NCI-H1436 (cell line): ENCODE results near the gene CRY2.

Experiments used
- DNase-seq: peaks from one replicate; lab custom pipeline; 2025; lab: John Stamatoyannopoulos, UW

The CRY2 gene

DNA sequence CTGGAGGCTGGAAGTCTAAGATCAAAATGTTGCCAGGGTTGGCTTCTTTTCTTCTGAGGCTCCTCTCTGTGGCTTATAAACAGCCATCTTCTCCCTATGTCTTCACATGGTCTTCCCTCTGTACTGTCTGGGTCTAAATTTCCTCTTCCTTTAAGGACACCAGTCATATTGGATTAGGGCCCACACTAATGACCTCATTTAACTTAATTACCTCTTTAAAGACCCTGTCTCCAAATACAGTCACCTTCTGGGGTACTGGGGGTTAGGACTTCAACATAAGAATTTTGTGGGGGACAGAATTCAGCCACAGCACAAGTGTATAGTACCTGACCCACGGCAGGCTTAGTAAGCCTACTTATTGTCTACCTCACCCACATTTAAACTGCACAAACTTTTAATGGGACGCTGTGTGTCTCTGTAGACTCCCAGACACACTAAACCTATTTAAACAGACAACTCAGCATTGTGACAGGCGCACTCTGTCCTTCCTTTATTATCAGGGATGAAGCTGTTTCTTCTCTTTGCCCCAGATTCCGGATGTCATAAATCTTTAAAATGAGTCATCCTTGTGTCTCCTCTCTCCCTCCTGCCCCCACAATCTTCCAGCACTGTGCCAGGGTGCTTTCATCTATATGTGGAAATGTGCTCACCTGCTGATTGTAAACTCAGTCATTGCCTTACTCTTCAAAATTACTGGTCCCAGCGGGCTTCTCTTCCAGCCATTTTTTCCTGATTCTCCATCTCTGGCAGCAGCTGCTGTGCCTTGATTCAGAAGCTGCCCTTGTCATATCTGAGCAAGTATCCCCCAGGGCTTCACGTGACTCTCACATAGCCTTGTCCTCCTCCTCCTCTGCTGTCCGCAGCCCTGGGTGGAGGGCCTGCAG, 32.8 kb downstream of the CRY2 start:
- no peak for DNase-seq

DNA sequence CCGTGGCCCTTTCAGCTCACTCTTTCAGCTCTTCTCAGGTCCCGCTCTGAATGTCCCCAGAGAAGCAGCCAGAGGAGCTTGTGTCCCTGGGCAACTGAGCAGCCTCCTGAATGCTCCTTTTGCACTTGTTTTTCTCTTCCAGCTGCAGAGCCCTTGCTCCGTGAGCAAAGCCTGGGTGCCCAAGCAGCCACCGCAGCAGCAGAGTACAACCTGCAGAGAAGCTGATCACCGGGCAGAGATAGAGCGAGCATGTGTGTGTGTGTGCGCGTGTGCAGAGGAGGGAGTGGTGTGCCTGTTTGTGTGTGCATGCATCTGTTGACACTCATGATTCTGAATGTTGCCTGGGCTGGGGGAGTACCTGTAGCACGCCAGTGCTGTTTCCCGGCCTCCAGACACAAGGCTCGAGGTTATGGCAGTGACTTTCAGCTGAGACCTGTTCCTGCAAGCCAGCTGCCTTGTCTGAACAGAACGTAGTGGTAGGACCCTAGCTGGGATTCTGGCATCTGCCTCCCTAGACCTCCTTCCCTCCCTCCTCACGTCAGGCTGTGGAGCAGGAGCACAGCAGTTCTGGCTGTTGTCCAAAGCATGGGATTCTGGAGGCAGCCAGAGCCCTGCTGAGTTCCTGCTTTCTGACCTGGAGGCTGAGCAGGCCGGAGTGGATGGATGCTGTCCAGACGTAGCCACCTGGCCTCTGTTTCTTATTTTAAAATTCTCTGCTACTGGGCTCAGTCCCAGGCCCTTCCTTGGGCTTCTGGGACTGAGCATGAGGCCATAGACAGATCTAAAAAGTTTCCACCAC, 33.7 kb downstream of the CRY2 start:
- DNase-seq: no peak

DNA sequence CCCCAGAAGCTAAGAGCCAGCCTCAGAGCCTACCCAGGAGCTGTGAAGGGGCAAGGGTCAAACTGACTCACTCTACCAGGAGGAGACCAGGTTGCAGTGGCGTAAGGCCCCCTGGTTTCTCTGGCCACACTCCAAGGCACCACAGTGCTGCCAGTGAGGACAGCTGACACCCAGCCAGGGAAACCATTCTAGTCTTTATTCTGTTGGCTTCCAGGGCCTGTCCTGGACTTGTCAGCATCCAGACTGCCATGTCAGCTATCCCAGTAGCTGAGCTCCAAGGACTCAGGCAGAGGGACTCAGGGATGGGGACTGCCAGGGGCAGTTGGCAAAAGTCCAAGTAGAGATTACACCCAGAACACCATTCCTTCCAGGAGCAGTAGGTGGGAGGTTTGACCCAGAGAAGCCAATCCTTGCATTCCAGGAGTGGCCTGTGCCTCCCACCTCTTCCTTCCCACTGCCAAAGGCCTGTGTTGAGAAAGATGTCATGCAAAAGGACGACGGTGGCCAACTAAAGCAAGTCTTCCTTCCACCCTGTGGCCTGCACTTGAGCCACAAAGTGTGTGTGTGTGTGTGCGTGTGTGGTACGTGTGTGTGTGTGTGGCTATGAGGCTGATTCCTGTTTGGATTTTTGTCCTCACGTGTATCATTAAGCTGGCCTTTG, 34.6 kb downstream of the CRY2 start:
- DNase-seq: no peak

DNA sequence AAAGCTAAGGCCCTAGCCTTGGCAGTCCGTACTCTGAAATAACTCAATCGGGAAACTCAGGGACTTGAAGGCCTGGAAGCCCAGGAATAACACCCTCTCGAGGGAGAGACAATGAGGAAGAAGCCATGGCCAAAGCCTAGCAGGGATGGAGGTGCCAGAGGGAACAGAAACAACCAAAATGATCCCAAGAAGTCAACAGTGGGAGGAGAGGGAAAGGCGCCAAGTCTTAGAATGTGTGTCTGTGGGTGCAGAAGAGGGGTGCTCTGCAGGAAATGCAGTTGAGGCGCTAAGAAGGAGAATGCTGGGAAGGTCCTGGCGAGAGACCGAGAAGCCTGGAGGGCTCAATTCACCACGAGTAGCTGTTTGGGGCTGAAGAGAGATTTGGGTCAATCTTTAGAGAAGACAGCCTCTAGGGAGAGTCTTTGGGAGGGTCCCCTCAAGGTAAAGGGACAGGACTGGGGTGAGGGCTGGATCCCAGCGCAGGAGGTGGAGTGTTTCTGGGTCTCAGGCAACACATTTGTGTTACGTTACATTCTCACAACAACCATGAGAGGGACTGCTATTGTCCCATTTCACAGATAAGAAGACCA, 37.4 kb downstream of the CRY2 start:
- no peak for DNase-seq

DNA sequence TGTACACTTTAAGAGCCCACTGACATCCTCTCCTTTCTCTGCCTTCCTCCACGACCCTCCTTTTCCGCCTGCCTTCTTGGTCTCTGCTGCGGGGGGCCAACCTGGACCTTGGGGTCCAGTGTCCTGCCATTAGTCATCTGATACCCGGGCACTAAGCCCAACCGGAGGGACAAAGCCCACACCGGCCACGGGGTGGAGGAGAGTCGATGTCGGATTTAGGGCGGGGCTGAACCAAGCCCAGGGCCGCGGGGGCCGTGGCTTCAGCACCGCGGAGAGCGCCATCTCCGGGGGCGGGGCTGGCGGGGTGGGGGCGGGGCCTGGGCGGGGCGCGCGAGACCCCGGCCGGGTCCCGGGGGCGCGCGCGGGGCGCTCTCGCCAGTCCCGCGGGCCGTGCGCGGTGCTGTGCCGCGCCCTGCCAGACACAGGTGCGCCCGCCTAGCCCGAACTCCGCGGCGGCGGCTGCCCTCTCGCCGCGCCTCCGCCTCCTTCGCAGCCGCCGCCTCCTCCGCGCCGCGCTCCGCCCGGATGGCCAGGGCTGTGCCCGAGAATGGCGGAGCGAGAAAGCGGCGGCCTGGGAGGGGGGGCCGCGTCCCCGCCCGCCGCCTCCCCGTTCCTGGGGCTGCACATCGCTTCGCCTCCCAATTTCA, 38.1 kb downstream of the CRY2 start, which contains the start of gene MAPK8IP1:
MAPK8IP1 (plus strand) TSS at position 378 of the 647 bp plus-strand sequence; CDS start at position 548, 170 bp downstream.
- peak; percentile 68 for DNase-seq

DNA sequence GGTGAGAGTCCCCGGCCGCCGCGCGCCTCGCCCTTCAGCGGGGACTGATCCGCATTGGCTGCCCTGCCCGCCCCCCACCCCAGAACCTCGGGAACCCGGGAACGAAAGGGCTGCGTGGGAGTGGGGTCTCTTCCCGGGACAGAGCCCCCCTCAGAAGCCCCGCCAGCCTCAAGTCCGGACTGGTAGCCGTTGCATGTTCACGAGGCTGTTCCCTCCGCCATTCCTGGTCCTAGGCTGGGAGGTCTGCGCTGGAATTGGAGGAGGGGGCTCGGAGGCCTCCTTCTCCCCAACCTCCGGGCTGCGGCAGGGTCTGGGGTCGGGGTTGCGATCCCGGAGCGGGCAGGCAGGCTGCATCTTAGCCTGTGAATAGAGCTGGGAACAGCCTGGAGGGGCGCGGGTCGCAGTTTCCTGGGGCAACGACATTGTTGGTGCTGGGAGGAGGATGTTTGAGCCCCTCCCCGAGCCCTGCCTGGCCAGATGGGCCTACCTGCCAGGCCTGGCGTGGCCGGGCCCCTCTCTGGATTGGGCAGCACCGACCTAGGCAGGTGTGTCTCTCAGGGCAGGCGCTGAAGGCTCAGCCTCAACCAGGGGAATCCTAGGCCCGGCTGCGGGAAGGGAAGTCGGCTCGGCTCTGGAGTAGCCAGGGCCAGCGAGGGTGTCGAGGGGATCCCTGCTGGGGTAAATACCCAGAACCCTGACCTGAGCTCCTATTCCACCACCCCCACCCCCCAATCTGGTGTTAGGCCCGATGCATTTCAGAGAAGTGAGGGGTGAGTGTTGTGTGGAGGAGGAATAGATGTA, 38.8 kb downstream of the CRY2 start:
- DNase-seq: no peak

DNA sequence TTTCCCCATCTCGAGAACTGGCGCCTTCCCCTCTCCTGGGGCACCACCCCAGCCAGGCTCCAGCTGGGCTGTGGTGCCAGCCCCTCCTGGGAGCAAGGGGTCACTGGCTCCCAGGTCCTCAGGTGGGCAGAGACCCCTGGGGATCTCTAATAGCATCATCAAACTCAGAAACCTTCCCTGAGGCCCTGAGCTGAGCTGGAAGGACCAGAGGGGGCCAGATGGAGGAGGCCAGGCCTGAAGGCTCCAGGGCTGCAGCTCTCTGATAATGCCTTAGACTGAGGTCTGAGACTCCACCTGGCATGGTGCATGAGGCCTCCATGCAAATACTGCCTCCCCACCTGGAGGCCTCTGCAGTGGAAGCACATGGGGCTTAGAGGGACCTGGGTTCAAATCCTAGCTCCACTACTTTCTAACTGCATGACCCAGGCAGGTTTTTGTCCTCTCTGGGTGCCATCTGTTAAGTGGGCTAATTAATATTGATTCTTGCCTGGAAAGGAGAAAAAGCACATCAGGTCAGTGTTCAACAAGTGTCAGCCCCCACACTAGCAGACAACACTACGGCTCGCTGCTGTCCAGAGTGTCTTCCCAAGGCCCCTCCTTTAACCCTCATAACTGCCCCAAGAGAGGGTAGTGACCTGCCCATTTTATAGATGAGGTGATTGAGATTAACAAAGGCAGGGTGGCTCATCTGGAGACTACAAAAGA, 39.7 kb downstream of the CRY2 start:
- DNase-seq: no peak

DNA sequence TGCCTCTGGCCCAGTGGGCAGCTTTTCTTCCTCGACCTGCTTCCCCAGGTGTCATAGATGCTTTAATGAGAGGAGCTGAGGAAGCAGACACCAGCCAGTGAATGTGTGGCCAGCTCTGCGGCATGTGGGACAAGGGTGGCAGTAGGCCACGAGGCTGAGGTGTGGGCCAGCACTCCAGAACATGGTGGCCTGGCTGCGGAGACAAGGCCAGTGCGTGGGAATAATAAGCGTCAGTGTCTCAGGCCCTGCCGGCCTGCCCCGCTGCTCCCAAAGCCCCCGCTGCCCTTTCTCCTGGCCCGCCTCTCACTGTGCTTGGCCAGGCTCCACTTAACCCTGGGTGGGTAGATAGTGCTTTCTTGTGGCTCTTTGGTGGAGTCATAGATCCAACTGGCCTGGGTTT, 40.3 kb downstream of the CRY2 start:
- DNase-seq: no peak

DNA sequence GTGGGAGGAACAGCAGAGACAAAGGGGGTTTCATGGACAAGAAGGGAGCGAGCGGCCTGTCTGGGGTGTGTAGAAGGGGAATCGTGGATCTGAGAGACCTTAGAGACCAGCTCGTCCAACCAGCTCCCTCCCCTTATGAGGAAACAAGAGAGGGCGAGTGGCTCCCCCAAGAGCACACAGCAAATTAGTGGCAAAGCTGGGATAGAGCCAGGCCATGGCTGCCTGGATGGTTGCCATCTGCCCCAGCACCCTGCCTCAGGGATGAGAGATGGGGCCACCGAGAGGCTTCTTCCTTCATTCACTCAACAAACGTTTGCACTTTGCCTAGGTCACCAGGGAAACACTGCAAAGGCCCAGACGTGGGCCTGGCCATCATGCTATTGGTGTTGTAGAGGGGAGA, 42.3 kb downstream of the CRY2 start:
- no peak for DNase-seq

DNA sequence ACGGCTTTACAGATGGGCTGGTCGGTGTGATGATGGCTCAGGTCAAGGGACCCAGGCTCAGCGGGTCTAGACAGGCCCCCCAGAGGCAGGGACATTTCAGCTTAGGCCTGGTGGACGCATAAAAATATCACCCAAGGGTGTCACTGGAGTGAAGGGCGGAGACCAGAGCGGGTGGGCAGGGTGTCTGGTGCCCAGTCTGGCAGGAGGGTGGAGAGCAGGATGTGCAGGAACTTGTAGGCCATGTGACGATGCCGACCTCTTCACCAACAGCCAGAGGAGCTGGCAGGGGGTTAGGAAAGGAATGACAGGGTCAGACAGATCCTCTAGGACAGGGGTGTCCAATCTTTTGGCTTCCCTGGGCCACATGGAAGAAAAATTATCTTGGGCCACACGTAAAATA, 42.7 kb downstream of the CRY2 start:
- DNase-seq: no peak

DNA sequence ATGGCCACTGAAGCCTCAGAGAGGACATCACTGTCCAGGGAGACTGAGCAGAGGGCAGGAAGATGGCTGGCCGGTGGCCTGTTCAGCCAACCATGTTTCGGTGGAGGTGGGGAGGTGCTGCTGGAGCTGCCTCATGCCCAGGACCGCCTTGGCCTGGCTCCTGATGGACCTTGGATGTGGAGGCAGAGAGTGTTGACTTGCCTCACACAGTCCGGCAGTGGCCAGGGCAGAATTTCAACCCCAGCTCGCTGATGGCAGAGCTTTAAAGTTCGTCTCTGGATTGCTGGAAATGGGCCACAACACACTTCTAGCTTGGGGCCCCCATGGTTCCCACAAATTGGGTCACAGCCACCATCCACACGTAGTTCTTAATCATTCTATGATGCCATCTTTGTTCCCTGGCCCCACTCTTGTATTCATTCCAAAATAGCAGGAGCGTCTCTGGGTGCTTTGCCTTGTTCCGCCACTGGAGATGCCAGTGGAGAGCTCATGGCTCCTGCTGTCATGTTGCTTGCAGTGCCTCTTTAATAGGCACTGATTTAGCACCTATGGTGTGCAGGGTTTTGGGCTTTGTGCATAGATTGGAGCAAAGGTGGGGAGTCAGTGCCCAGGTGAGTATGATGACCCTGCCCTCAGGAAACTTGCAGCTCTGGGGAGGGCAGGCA, 43.7 kb downstream of the CRY2 start:
- no peak for DNase-seq

DNA sequence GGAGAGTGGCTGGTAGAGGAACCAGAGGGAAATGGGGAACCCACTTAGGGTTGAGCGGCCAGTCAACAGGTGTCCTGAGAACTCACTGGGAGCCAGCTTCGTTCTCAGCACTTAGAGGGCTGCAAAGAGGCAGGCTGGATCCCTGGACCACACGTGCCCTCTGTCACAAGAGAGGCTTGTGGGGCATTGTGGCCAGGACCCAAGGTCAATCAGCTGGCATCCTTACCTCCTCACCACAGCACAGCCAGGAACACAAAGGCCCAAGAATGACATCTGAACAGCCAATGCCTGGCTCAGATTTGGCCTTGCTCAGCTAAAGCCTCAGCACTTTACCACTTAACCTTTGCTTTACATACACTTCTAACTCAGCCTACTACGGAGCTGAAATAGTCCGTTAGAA, 45.6 kb downstream of the CRY2 start:
- no peak for DNase-seq

DNA sequence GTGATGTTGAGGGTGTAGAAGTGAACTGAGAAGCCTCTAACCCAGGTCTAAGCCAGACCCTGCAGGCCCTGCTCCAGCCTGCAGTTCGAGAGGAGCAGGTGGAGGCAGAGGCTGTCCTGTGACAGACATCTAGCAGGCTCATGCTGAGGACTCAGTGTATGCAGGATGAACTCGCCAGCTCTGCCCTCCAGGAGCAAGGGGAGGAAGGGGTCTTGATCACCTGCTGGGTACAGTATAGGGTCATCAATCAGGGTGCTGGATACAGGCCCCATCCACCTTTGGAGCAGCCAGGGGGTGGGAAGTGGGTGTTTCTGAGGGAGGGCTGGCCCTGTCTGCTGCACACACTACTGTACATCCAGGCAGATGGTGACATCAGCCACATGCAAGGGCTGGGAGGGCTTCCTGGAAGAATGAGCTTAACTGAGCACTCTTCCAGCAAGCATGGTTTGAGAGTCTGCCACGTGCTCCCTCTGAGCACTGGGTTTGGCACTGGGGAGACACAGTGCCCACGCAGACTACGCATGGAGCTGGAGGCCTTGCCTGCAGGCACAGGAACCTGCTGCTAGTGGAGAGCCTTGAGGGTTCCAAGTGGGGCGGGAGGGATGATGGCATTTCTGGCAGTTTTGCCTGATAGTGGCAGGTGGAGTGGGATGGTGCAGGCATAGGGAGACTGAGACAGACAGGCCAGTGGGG, 47.4 kb downstream of the CRY2 start:
- DNase-seq: no peak

DNA sequence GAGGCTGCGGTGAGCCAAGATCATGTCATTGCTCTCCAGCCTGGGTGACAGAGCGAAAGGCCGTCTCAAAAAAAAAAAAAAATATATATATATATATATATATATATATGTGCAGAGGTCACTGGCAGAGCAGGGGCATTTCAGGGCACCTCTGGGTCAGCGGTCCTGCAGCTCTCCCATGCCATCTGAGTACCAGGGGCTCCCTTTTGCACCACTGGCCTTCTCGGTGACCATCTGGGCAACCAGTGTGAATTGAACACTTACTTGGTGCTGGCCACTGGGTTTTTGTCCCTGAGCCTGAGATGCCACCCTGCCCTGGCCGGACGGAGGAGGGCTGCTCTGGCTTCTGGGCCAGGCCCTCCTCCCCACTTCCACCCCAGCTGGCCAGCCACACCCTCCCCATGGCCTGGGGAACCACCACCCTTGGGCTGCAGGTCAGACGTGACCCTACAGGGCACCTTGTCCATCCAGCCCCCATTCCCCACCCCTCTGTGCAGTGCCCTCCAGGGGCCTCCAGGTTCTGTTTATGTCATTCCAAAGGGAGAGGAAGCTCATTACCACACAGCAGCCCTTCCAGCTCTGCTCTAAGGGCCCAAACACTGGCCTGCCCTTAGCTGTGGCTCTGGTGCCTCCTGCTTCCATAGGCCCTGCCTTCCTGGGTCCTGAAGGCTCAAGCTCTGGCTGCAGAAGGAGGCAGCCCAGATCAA, 48.4 kb downstream of the CRY2 start:
- DNase-seq: no peak

DNA sequence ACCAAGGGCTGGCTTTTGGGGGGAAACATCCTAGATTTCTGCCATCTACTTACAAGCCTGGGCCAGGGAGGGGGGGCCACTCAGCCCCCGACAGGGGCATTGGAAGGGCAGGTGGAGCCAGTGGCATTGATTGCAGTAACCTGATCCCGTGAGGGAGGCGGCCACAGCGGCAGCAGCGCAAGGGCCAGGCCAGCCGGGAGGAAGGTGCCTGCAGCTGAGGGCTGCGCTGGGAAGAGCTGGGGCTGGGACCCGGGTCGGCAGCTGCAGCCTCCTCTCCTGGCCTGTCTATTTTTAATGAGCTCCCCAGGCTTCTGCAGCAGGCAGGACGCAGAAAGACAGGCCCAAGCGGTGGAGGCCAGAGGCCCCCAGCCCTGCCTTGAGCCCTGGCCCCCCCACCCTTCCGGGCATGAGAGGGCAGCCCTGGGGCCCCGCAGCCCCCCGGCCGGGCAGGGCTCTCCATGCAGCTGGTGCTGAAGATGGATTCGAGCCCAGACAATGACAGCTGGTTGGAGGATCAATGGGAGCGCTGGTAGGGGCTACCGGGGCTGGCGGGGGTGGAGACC, 49.2 kb downstream of the CRY2 start:
- peak; percentile 63 for DNase-seq

DNA sequence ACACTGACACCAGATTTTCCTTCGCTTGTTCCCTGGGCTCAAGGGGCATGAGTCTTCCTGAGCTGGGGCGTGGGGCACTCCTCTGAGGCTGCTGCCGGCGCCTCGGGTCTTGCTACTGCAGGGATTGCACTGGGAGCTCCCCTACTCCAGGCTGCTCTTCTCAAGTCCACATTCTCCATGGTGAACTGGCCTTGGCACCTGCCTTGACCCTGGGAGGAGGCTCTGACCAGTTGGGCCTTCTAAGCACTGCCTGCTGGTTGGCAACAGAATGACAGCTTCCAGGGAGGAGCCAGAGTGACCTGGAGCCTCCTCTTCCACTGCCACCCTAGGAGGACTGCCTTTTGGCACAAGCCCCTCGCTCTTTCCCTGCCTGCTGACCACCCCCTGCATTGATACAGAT, 50.3 kb downstream of the CRY2 start:
- DNase-seq: no peak

DNA sequence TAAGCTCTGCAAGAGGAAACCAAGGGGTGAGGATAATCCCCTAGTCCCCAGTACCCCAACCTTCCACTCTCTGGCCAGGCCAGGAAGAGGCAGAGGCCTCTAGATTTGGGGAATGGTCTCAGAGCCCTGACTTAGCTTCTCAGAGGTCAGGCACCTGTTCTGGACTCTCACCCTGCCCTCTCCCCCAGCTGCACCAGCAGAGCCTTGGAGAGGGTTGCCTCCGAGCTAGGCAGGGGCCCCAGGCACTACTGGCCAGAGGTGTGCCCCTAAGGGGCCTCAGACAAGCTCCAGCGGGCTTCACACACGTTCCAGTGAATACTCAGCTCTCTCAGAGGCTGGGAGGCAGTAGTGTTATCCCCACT, 51.8 kb downstream of the CRY2 start:
- no peak for DNase-seq
